GM18526 (cell line): ENCODE data around the gene TMEM238.

Experiments
- POLR2A ChIP-seq: IDR thresholded peaks from 3 replicates; pipeline ENCODE4 v1.6.1; 2011; ENCODE audit not compliant: insufficient read length; ENCODE audit errors: extremely low read depth

TMEM238 gene

GRCh38 chr19:55369653-55370304, 14.3 kb downstream of the TMEM238 start:
- no peak for TF ChIP-seq POLR2A

GRCh38 chr19:55368701-55369563, 15.2 kb downstream of the TMEM238 start:
- TF ChIP-seq POLR2A, result no peak

- TF ChIP-seq POLR2A, result no peak
Observed at GRCh38 chr19:55368106-55368505, 16.0 kb downstream of the TMEM238 start.

- TF ChIP-seq POLR2A, result no peak
Observed at GRCh38 chr19:55366790-55367189, 17.3 kb downstream of the TMEM238 start.

- no peak for TF ChIP-seq POLR2A
Observed at GRCh38 chr19:55365964-55366363, 18.1 kb downstream of the TMEM238 start.

- no peak for TF ChIP-seq POLR2A
Observed at GRCh38 chr19:55365245-55365644, 18.8 kb downstream of the TMEM238 start.

- no peak for TF ChIP-seq POLR2A
Observed at GRCh38 chr19:55362990-55363716, 20.9 kb downstream of the TMEM238 start, which contains the start of gene GARIN5B. GARIN5B (minus strand) TSS chr19:55363260; CDS start chr19:55363066, 194 bp downstream.

- TF ChIP-seq POLR2A, result no peak
Observed at GRCh38 chr19:55362174-55362989, 21.7 kb downstream of the TMEM238 start.

- TF ChIP-seq POLR2A, result no peak
Observed at GRCh38 chr19:55360902-55361301, 23.2 kb downstream of the TMEM238 start.

- no peak for TF ChIP-seq POLR2A
Observed at GRCh38 chr19:55358943-55359908, 24.9 kb downstream of the TMEM238 start.

- TF ChIP-seq POLR2A, result no peak
Observed at GRCh38 chr19:55358493-55358892, 25.6 kb downstream of the TMEM238 start.

GRCh38 chr19:55355213-55355821, 28.8 kb downstream of the TMEM238 start:
- TF ChIP-seq POLR2A, result no peak

GRCh38 chr19:55354698-55355212, 29.3 kb downstream of the TMEM238 start, which contains the start of gene COX6B2:
COX6B2 (minus strand) TSS chr19:55354719; CDS start chr19:55354521, 198 bp downstream.
- TF ChIP-seq POLR2A, result no peak
